HG03060 (cell line): Measurements from ENCODE around the gene POTEJ.
"Not testable (repeated sequence)": the region's sequence is repeated elsewhere in the genome, so short reads cannot be mapped to it uniquely, and the experiment has no call there.

ENCODE experiments used
- ATAC-seq: cut with Tn5 transposase; IDR thresholded peaks from one replicate; pipeline ENCODE4 v1.9.1; 2021; ENCODE audit warnings: low read depth, moderate number of reproducible peaks; ENCODE audit not compliant: unreplicated experiment

The POTEJ gene

DNA sequence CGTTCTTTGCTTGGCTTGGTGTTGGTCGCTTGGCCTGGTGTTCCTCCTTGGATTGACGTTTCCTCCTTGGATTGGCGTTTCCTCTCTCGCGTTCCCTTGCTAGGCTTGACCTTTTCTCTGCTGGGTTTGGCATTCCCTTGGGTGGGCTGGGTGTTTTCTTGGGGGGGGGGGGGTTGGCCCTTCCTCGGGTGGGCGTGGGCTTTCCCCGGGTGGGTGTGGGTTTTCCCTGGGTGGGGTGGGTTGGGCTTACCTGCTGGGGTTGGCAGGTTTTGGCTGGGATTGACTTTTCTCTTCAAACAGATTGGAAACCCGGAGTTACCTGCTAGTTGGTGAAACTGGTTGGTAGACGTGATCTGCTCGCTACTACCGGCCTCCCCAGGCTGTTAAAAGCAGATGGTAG, at the start of gene POTEJ:
POTEJ (plus strand) TSS at position 301 of the 400 bp plus-strand sequence; CDS start at position 394, 93 bp downstream.
- ATAC-seq, result not testable (repeated sequence)

DNA sequence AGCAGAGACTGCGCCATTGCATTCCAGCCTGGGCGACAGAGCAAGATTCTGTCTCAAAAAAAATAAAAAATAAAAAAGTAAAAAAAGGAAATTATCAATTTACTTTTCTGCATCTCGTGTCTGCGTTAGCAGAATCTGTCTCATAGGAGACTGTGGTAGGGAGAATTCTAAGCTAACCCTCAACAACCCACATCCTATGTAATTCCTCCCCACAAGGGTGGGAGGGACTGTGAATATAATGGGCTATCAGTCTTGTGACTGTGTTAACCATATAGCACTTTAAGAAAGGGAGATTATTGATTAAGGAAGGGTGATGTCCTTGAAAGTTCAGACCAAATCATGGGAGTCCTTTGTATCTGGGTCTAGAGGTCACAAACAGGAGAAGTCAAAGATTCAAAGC, 45.1 kb upstream of the POTEJ start:
- ATAC-seq, result not testable (repeated sequence)

DNA sequence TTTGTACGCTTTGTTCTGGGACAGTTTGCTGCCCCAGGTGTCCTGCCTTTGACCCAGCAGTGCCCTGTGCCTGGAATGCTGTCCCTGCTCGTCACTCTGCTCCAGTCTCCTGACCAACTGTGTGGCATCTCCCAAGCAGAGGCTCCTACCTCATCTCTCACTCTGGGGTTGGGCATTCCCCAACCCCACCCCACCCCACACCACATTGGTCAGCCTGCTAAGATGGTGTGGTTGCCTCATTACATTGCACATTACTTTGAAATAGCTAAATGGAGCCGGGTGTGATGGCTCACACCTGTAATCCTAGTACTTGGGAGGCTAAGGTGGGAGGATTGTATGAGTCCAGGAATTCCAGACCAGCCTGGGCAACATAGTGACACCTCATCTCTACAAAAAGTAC, 39.3 kb upstream of the POTEJ start:
- ATAC-seq, result not testable (repeated sequence)

DNA sequence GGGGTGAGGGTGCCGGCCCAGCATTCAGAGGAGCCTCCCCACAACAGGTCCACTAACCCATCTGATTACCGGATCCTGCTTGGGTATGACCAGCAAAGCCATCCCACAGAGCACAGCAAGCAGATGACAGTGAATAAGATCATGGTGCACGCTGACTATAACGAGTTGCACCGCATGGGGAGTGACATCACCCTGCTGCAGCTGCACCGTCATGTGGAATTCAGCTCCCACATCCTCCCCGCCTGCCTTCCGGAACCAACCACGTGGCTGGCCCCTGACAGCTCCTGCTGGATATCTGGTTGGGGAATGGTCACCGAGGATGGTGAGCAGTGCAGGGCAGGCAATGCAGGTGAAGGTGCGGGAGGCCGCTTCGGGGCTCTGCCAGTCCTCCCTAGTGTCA, 37.0 kb upstream of the POTEJ start:
- not testable (repeated sequence) for ATAC-seq

DNA sequence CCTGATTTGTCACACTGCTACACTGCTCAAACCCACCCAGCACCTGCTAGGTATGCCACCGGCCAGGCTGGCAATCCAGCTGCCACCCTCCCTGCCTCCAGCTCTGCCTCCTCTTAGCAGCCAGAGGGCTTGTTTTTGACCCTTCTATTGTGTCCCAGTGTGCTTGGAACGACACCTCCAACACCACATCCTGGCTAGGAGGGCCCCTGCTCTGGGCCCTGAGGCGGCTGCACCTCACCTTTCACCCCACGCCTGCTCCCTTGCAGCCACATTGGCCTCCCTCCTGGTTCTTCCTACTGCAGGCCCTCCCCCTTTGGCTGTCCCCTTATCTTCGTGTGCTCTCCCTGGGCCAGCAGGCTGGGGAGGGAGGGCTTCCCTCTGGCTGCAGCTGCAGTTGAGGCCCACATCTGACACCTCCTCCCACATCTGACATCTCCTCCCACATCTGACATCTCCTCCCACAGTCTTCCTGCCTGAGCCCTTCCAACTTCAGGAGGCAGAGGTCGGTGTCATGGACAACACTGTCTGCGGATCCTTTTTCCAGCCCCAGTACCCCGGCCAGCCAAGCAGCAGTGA, 34.9 kb upstream of the POTEJ start:
- ATAC-seq, result not testable (repeated sequence)

DNA sequence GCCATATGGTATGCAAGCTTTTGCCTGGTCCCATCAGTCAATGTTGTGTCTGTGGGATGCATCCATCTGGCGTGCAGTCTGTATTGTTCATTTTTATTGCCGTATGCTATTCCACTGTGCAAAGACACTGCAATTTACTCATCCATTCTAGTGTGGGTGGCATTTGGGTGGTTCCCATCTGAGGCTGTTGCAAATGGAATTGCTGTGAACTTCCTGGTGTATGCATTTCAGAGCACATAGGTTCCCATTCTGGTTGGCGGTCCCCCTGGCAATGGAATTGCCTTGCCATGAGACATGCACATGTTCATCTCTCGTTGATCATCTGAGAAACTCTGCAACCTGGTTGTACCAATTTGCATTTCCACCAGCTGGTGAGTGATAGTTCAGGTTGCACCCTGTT, 33.7 kb upstream of the POTEJ start:
- ATAC-seq, result not testable (repeated sequence)

DNA sequence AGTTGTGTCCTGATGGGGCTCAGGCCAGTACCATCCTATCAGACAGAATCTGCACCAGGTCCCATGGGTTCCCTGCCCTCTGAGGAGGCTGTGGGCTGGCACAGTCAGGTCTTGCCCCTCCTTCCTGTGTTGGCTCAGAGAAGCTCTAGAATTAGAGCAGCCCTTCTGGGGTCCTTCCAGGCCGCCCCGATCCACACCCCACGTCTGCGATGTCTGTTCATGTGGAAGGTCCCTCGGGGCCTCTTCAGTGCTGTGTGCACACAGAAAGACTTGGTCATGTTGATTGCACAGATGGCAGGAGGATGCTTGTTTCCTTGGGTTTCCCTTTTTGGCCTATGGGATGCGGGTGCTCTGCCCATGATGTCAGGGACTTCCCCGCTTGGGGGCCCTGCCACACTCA, 32.1 kb upstream of the POTEJ start:
- not testable (repeated sequence) for ATAC-seq

DNA sequence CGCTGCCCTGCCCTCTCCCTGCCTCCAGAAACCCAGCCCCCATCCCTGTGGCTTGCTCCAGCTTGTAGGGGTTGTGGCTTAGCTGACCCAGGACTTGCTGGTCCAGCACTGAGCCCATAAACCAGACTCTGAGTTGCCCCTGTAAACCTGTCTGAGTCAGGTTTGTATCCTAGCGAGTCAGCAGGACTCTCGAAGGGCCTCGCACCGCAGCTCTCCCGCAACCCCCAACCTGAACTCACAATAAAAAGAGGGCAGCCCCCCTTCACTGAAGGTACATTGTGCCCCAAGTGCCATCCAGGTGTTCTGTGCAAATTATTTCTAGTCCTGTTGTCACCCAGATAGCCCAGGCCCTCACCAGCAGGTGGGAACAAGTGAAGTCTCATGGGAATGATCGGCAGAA, 29.7 kb upstream of the POTEJ start:
- not testable (repeated sequence) for ATAC-seq

DNA sequence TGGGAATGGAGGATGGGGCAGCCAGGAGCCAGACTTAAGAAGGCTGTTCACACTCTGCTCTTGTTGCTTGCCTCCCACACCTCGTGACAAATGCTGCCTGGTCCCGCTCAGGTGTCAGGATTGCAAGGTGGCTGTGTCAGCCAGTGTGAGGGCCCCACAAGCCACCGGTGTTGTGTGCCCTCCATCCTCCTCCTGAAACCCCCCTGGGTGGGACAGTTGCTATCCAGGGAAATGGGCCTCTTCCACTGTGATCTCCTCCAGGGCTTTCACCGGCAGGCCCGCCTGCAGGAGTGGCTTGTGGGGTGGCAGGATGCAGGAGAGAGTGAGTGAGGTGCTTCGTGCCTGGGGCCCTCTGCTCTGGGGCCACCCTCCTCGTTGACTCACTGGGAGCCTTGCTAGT, 28.3 kb upstream of the POTEJ start:
- ATAC-seq, result not testable (repeated sequence)

DNA sequence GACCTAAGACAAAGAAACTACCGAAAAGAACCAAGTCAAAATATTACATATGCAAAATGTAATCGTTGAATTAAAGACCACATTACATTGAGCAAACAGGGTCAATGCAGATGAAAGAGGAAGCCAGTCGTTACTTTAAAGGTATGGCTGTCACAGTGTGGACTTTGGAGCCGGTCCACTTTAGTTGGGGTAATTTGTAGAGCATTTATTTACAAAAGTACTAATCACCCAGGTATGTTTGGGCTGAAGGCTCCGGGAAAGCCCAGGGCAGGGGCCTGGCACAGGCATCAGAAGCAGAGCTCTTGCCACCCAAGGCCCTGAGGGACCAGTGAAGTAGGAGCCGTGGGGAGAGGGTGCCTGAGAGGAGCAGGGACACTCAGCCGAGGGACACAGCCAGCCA, 27.7 kb upstream of the POTEJ start:
- ATAC-seq, result not testable (repeated sequence)

DNA sequence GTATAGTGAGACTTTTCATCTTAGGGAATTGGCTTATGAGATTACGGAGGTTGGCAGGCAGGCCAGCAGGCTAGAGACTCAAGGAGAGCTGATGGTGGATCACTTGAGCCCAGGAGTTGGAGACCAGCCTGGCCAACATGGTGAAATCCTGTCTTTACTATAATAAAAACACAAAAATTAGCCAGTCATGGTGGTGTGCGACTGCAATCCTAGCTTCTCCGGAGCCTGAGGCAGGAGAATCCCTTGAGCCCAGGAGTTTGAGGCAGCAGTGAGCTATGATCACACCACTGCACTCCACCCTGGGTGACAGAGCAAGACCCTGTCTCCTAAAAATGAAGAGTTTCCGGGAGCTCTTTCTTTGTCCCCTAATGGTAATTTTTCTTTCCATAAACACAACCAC, 26.5 kb upstream of the POTEJ start:
- not testable (repeated sequence) for ATAC-seq

DNA sequence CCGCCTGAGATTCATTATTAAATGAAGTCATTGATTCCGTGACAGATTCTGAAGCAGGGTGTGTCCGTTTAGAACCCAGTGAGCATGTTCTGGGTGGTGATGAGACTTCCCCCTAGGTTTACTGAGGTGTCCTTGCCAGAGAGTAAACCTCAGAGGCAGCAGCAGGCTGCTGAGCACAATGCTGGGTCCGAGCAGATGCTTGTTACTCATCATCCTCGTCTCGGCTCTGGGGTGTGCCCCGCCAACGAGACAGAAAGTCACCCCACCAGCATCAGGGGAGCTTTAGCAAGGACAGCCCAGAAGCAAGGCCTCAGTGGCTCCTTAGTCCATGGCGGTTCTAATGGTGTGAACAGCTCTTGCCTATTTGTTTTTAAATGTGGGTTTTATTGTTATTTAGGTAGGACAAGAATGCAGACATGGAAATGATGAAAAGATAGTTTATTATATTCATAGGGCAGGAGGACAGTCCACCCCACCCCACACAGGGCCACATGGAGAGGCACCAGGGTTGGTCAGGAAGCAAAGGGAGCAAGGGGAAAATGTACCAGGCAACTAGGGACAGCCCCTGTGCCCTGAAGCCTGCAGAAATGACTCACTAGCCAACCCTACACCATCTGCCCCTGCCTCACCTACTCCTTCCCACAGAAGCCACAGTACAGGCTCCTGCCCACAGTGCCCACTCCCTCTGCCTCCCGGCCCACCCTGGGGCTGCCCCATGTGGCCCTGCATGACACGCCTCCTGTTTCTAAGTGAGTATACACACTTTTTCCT, 22.4 kb upstream of the POTEJ start:
- peak; percentile 83 for ATAC-seq

DNA sequence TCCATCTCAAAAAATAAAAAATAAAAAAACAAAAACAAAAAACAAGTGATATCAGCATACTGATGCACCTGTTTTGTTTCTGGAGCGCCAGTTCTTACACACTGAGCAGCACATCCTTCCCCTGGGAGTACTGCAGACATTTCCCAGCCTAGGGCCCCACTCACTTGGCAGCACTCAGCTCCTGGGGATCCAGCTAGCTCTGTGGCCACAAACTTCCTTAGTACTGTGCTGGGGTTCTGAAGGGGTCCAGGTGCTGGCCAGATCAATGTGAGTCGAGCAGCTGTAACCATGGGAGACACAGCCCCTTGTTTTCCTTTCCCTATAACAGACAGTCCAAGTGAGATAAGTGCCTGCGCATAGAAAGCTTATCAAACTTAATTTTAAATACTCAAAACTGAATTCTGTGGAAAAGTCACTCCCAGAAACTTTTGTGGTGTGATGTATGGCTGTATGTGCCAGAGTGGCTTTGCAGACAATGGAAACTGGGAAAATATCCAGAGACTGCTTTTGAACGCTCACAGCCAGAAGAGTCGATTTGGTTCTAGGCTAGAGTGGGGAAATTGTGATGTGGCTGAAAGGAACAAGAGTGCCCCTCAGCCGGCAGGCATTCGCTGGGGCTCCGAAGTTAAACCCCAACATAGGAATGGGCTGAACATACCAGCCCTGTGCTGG, 20.9 kb upstream of the POTEJ start:
- ATAC-seq, result not testable (repeated sequence)

DNA sequence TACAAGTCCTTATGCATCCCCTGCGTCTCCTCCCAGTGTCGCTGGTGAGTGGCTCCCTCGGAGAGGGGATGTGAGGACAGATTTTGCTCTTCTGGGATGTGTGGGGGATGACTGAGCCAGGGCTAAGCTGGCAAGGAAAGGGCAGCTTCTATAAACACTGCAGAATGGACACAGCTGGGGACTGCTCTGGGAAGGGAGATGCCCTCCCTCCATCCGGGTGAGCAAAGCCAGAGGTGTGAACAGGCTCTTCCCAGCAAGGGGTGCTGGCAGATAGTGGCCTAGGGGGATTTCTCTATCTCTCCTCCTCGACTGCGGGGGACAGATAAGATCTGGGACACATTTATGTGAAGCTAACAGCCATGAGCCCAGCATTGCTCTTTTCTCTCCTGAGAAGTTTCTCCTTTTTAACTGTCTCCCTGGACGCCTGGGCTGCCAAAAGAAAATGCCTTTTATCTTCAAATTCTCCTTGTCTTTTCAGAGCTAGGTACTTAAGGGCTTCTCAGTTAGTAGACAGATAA, 20.3 kb upstream of the POTEJ start:
- ATAC-seq, result not testable (repeated sequence)

DNA sequence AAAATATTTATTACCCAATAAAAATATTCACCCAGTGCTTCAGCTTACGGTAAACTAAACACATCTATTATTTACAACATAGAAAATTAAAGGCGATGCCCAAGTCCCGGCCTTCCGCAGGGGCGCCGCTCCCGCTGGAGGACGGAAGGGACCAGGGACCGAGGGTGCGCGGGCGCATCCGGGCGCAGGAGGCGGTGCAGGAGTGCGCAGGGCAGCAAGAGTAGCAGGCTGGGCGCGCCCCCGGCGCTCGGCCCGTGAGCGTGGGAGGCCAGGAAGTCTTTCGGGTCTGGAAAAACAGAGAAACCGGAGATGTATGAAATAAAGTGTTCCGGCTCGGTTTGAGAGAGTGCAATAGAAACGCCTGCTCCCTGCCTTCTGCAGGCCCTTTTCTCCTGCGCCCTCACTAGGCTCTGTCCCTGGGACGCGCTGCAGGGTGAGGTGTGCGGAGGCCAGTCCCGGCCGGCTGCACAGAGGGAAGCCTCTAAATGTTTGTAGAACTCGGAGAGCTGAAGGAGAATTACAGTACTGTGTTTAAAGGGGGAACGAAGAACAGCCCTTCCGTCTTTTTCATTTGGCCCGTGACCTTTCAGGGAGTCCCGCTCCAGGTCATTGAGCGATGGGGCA, 18.3 kb upstream of the POTEJ start:
- ATAC-seq, result not testable (repeated sequence)

DNA sequence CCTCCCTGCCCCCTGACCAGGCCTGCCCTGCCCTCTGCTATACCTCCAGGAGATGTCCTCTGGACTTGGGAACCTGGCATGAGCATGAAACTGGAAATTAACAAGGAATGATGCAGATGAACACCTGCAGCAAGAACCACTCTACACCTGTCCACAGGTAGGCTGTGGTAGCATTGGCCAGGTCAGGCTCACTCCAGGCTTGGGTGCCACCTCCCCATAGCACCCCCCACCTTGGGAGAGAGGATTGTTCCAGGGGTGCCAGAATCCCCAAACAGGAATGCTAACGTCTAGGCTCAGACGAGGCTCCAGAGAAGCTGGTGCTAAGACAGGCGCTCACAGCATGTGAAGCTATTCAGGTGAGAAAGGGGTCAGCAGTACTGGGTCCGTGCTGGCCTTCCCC, 17.2 kb upstream of the POTEJ start:
- ATAC-seq, result not testable (repeated sequence)

DNA sequence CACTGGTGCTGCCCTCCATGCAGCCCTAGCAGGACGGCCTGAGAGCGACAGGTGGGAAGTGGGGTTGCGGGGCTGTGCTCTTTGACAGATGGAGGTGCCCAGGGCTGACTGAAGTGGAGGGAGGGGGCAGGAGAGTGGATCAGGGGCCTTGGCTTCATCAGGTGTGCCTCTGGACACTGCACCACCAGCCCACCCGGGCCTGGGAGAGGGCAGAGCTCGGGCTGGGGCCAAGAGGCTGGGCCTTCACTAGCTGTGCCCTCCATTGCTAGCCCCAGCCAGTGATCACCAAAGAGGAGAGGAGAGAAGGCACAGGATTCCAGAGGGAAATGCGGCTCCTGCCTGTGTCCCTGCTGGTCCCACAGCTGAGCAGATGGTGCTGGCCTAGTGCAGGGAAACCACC, 14.5 kb upstream of the POTEJ start:
- ATAC-seq, result not testable (repeated sequence)

DNA sequence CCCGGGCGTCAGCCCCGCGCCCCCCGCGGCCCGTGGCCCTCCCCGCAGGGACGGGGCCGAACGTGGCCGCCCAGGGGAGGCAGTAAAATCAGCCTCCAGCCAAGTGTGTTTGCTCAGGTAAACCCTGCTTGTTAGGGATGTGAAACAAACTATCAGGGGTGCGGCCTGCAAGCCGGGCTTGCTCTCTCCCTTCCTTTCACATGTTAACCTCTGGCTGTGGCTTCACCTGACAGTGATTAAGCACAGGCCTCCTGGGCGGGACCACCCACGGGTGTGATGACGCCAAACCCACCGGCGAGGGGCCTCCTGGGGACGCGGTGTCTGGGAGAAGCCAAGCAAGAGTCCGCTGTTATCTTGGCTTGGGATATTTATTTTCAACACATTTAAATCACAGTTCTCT, 13.2 kb upstream of the POTEJ start:
- ATAC-seq, result not testable (repeated sequence)

DNA sequence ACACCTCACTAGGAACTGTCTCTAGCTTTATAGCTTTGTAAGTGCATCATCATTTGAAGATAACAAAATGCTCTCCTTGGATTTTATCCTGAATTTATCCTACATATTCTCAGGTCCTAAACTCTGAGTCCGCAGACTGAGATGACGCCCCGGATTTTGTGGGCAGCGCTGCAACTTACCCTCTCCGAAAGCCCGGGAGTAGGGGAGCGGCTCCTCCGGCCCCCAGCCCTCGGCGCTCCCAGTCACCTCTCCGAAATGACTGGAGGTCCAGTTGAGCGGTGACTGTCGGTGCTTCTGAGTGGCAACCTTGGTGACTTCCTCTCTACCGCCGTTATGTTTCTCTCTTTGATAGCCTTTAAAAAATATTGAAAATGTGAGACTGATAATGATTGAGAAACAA, 12.8 kb upstream of the POTEJ start:
- not testable (repeated sequence) for ATAC-seq

DNA sequence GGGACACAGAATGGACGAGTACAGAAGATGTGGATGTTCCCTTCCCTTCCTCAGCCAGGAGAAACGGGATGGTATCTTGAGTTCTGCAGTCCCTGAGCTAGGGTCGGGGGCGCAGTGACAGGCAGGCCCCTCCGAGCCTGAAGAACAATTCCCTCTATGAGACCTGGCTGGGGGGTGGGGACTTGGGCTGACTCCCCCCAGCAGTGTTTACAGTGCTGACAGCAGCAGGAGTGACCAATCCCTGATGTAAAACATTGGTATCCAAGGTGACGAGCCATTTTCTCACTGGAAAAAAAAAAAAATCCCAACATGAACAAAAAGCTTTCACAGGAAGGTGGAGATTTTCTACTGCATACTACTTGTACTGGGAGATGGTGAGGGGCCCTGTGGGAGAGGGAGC, 11.8 kb upstream of the POTEJ start, which contains the start of gene CFC1:
CFC1 (minus strand) TSS at position 183 of the 400 bp plus-strand sequence. CDS start 288 bp downstream, outside the sequence.
- ATAC-seq, result not testable (repeated sequence)

DNA sequence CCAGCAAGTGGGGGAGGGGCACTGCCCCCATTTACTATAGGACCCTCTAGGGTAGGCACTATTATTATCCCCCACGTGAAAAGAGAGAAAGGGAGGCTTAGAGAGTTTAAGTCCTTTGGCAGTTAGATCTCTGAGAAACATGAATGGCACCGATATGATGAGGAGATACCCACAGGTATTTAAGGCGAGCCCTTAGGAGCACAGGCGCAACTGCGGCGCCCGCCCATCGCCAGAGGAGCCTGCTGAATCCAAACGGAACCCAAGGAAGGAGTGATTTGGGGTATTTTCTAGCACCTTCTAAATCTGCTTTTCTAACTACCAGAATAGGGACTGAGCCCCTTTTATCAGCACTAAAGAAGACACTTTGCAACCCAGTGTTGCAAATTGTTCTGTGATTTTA, 11.3 kb upstream of the POTEJ start:
- not testable (repeated sequence) for ATAC-seq
